ENCODE measurements around the gene KLHL20. TPM values are rescaled to one million over a fixed set of nuclear protein-coding genes. Genes with fewer than 3 reads are reported as not detected.

KLHL20 gene
- total and polyA plus RNA-seq, 2 of the 8 experiments (the other 6 are each of a cell fraction or from before 2014, with no cell fraction given), result 4.9 to 12.3 TPM

- 94% methylated on average over 4 of the region's 4 CpGs; no CpG with 5 or more reads in 1 of the 2 experiments for whole genome bisulfite sequencing, 2 experiments (ENCODE audit: extremely low coverage in 1 of 2, insufficient coverage in 1 of 2, insufficient read length in 1 of 2, insufficient replicate concordance in 2 of 2, low coverage in 1 of 2, low lambda C conversion rate in 2 of 2, missing lambda C conversion rate in 1 of 2)
- H2AK5ac ChIP-seq (ENCODE audit: low read depth, low read length), result no peak overlapping the region
- H4K91ac ChIP-seq (replicated peaks; ENCODE audit: insufficient read length, low read length), result no peak overlapping the region
- peaks cover 0 to 32% (median 8%) of the 10 kb centered on the region in 4 experiments; a peak in 6 of 8 replicates for H3K36me3 ChIP-seq (ENCODE audit: control insufficient read depth in 2 of 4, insufficient read depth in 4 of 4, low read length in 3 of 4)
- ChIA-PET POLR2A (ENCODE audit: partially characterized antibody) (interaction anchor here (0.9 to 1.1 kb wide), 2 partner anchors 110 to 328 kb away, joined by 3 read pairs; no protein-coding TSS in a partner anchor), CTCF (ENCODE audit: partially characterized antibody) (no interaction called here)
- no peak overlapping the region for H3K4me2 ChIP-seq (ENCODE audit: insufficient read depth in 1 of 2, low read depth in 2 of 2, low read length in 2 of 2)
- no peaks in the 10 kb centered on the region for H3K23me2 ChIP-seq (ENCODE audit: low read depth, low read length)
- FAIRE-seq (no peak), DNase-seq (ENCODE audit: low read depth in 1 of 2, low spot score in 2 of 2) (no peak)
- no peak overlapping the region for H3K27ac ChIP-seq (ENCODE audit: low read depth, low read length)
- H2BK20ac ChIP-seq (ENCODE audit: low read length), result no peak overlapping the region
- no peak overlapping the region for H4K5ac ChIP-seq (ENCODE audit: insufficient read length, low read depth, low read length)
- no peak overlapping the region for H2BK120ac ChIP-seq (replicated peaks; ENCODE audit: low read depth, low read length)
- no peak overlapping the region for H2BK12ac ChIP-seq (ENCODE audit: low read depth, low read length)
- no peak overlapping the region for H3K14ac ChIP-seq (ENCODE audit: insufficient read length)
- H4K8ac ChIP-seq (ENCODE audit: extremely low read depth, insufficient read depth, low read length), result no peak overlapping the region
- no peak overlapping the region for H3K9ac ChIP-seq (replicated peaks in 1 of 4; ENCODE audit: extremely low read depth in 1 of 4, low read depth in 3 of 4, low read length in 3 of 4)
- no peak overlapping the region for H3K4me3 ChIP-seq (ENCODE audit: extremely low read depth in 1 of 4, insufficient read depth in 2 of 4, low read depth in 3 of 4, low read length in 4 of 4)
- H3K56ac ChIP-seq (replicated peaks; ENCODE audit: insufficient read length, low read depth, low read length), result no peak overlapping the region
- no peaks in the 10 kb centered on the region for H3K79me2 ChIP-seq (ENCODE audit: control insufficient read depth in 1 of 2, insufficient read depth in 2 of 2, low read length in 2 of 2)
- no peak overlapping the region for H2AFZ ChIP-seq (ENCODE audit: low read length)
- no peak overlapping the region for H3K23ac ChIP-seq (ENCODE audit: insufficient read length)
- H3K9me3 ChIP-seq (ENCODE audit: insufficient read depth in 2 of 2, low read depth in 1 of 2, low read length in 1 of 2), result 0 out of 4 replicates have a peak, but pooled peaks cover 3 to 4% of the 10 kb centered on the region in 2 experiments
- H2BK5ac ChIP-seq (ENCODE audit: low read depth, low read length), result no peak overlapping the region
- H4K20me1 ChIP-seq (replicated peaks in 1 of 2; ENCODE audit: control insufficient read depth in 1 of 2, insufficient read depth in 2 of 2, low read length in 2 of 2), result no peaks in the 10 kb centered on the region
- no peaks in the 10 kb centered on the region for H3K4me1 ChIP-seq (replicated peaks in 1 of 4; ENCODE audit: control insufficient read depth in 3 of 4, insufficient read depth in 4 of 4, low read length in 3 of 4)
- H3K79me1 ChIP-seq (ENCODE audit: low read depth, low read length), result no peaks in the 10 kb centered on the region
- no peak overlapping the region for H3K18ac ChIP-seq (ENCODE audit: extremely low read depth, low read length)
- no peak overlapping the region for H2BK15ac ChIP-seq (ENCODE audit: low read length)
- no peaks in the 10 kb centered on the region for H3K27me3 ChIP-seq (replicated peaks in 1 of 4; ENCODE audit: control insufficient read depth in 3 of 4, extremely low read depth in 1 of 4, insufficient read depth in 3 of 4, low read length in 3 of 4)
- no peak overlapping the region for H3K4ac ChIP-seq (replicated peaks; ENCODE audit: insufficient read length, low read depth, low read length)
- TF ChIP-seq EGR1 (IDR thresholded peaks at IDR 0.05; ENCODE audit: borderline replicate concordance, low read depth, low read length), result no peak
- no peak for TF ChIP-seq BACH1 (IDR thresholded peaks at IDR 0.05; ENCODE audit: low read length)
- no peak for TF ChIP-seq RNF2 (IDR thresholded peaks at IDR 0.05; ENCODE audit: borderline replicate concordance, low read depth, low read length, missing control alignments, poor library complexity, severe bottlenecking)
These were observed 42.9 kb downstream of the KLHL20 start for GRCh38 chr1:173757666-173758065.

Data from H1 (cell line).